K562 (cell line): ENCODE results near the gene OR2B2. TPM values are rescaled to one million over a fixed set of nuclear protein-coding genes. Genes with fewer than 3 reads are reported as not detected.

Experiments
- ARID4B ChIP-seq: sonication (generic); formaldehyde crosslinking; IDR thresholded peaks from 2 replicates; pipeline ENCODE4 v1.8.0; 2022; ENCODE audit warnings: mild to moderate bottlenecking, missing genetic modification reagents
- ELF4 ChIP-seq: fragments of 450-650 bp; formaldehyde crosslinking; IDR thresholded peaks from 2 replicates; pipeline ENCODE4 v1.4.0; 2022; ENCODE audit warnings: missing genetic modification characterization
- HDAC1 ChIP-seq, 2 experiments: fragments of 450-650 bp; IDR thresholded peaks; 2 replicates each; pipeline ENCODE4 v1.6.1; 2016 to 2017; ENCODE audit warnings: inconsistent platforms in 1 of 2, mild to moderate bottlenecking in 1 of 2, moderate library complexity in 1 of 2
- HSF4 ChIP-seq: fragments of 250-450 bp; sonication (Bioruptor Pico); IDR thresholded peaks from 2 replicates; pipeline ENCODE4 v2.1.2; 2022; ENCODE audit warnings: mild to moderate bottlenecking, moderate library complexity, borderline replicate concordance
- MCM2 ChIP-seq: fragments of 450-650 bp; IDR thresholded peaks from 2 replicates; pipeline ENCODE4 v1.6.1; 2017; ENCODE audit warnings: low read depth, mild to moderate bottlenecking
- NFIX ChIP-seq: fragments of 250-450 bp; sonication (Bioruptor Pico); IDR thresholded peaks from 2 replicates; pipeline ENCODE4 v1.4.0; 2020; ENCODE audit warnings: low read depth, mild to moderate bottlenecking, moderate library complexity
- PML ChIP-seq: IDR thresholded peaks from 2 replicates; pipeline ENCODE4 v1.6.1; 2012; ENCODE audit warnings: low read length, inconsistent platforms
- RFX5 ChIP-seq: IDR thresholded peaks from 2 replicates; pipeline ENCODE4 v1.6.1; 2011; ENCODE audit warnings: low read depth, mild to moderate bottlenecking, improper control_type of control experiment, low read length
- ZBTB2 ChIP-seq: fragments of 450-650 bp; IDR thresholded peaks from 2 replicates; pipeline ENCODE4 v1.6.1; 2016; ENCODE audit warnings: antibody characterized with exemption
- ZNF146 ChIP-seq: IDR thresholded peaks from one replicate; pipeline ENCODE4 v1.6.1; 2018; ENCODE audit warnings: missing compliant biosample characterization; ENCODE audit not compliant: unreplicated experiment
- polyA plus RNA-seq, 8 experiments: library from polyadenylated mRNA; depleted of rRNA in 4 of 8; stranded (reverse) in 5 of 8; unstranded in 3 of 8; fragments of >200 nt; fragmentation: Nextera tagmentation in 2 of 8; fragmentation: Illumina TruSeq in 1 of 8; extraction: Ambion mirVana in 2 of 8; extraction: Trizol in 1 of 8; gene quantifications; 2 replicates each; pipeline versions ENCODE4 v1.2.1 to v1.2.3, GENCODE V29; 2011 to 2014; ENCODE audit warnings: inconsistent platforms in 1 of 8, missing spikeins in 1 of 8
- total RNA-seq, 7 experiments: library from RNA; depleted of rRNA in 6 of 7; stranded (reverse); fragments of >200 nt in 6 of 7; fragmentation: Illumina TruSeq in 2 of 7; extraction: Trizol in 2 of 7; gene quantifications; 2 replicates each; pipeline versions ENCODE4 v1.2.1 to v1.2.3, GENCODE V29; 2011 to 2021; ENCODE audit warnings: low replicate concordance in 1 of 7
- TF ChIP-seq, protein P1 (sequence below), 3 experiments: fragments of 200-800 bp in 1 of 3; fragments of 250-450 bp in 1 of 3; fragments of 450-650 bp in 1 of 3; sonication (Bioruptor Pico) in 1 of 3; sonication (Bioruptor generic) in 1 of 3; formaldehyde crosslinking in 1 of 3; IDR thresholded peaks; 2 replicates each; pipeline versions ENCODE4 v1.6.1 to v1.8.0; 2016 to 2022; ENCODE audit warnings: mild to moderate bottlenecking in 2 of 3, missing genetic modification characterization in 2 of 3, missing compliant biosample characterization in 1 of 3, moderate library complexity in 1 of 3
- TF ChIP-seq, protein P2 (sequence below): fragments of 450-650 bp; IDR thresholded peaks from one replicate; pipeline ENCODE4 v1.6.1; 2018; ENCODE audit warnings: mild to moderate bottlenecking, moderate library complexity; ENCODE audit not compliant: partially characterized antibody
- TF ChIP-seq, protein P3 (sequence below): fragments of 250-450 bp; sonication (Bioruptor Pico); IDR thresholded peaks from 2 replicates; pipeline ENCODE4 v1.8.0; 2022; ENCODE audit warnings: moderate library complexity, mild to moderate bottlenecking, inconsistent platforms

OR2B2 gene
- total and polyA plus RNA-seq, 9 of the 15 experiments (the other 6 are each of a cell fraction or from before 2014, with no cell fraction given), result 0.24 TPM; not detected in 8

DNA sequence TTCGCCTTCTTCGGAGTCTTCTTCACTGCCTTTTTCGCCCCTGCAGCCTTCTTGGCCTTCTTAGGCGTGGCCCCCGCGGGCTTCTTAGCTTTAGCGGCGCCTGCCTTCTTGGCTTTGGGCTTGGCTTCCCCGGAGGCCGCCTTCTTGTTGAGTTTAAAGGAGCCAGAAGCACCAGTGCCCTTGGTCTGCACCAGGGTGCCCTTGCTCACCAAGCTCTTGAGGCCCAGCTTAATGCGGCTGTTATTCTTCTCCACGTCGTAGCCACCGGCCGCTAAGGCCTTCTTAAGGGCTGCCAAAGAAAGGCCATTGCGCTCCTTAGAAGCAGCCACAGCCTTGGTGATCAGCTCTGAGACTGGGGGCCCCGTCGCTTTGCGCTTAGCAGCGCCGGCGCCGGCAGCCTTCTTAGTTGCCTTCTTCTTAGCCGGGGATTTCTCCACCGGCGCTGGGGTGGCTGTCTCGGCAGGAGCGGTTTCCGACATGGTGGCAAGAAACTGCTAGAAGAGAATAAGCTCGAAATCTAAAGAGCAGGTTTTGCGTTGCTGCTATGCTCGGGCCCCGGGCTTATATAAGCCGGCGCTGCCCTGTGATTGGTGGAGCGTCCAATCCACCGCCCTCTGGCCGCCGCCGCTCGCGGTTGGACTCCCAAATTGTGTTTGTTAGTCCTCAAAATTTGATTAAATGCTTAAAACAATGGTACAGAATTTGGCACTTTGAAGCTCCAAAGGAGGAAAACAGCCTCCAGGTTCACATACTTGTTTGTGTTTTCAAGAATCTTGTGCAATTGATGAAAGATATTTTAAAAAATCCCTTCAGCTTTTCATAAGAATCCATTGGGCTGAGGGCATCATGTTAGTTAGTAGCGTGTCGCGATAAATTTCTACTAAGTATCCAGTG lies 44.9 kb downstream of the OR2B2 start (continued):
- TF ChIP-seq, protein P1, sequence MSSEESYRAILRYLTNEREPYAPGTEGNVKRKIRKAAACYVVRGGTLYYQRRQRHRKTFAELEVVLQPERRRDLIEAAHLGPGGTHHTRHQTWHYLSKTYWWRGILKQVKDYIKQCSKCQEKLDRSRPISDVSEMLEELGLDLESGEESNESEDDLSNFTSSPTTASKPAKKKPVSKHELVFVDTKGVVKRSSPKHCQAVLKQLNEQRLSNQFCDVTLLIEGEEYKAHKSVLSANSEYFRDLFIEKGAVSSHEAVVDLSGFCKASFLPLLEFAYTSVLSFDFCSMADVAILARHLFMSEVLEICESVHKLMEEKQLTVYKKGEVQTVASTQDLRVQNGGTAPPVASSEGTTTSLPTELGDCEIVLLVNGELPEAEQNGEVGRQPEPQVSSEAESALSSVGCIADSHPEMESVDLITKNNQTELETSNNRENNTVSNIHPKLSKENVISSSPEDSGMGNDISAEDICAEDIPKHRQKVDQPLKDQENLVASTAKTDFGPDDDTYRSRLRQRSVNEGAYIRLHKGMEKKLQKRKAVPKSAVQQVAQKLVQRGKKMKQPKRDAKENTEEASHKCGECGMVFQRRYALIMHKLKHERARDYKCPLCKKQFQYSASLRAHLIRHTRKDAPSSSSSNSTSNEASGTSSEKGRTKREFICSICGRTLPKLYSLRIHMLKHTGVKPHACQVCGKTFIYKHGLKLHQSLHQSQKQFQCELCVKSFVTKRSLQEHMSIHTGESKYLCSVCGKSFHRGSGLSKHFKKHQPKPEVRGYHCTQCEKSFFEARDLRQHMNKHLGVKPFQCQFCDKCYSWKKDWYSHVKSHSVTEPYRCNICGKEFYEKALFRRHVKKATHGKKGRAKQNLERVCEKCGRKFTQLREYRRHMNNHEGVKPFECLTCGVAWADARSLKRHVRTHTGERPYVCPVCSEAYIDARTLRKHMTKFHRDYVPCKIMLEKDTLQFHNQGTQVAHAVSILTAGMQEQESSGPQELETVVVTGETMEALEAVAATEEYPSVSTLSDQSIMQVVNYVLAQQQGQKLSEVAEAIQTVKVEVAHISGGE (CRISPR knock-in tag; IDR thresholded peaks at IDR 0.05), result no peak
- no peak for TF ChIP-seq HDAC1 (IDR thresholded peaks at IDR 0.05)
- no peak for TF ChIP-seq ZNF146
- TF ChIP-seq ZBTB2, result no peak
- TF ChIP-seq, protein P2, sequence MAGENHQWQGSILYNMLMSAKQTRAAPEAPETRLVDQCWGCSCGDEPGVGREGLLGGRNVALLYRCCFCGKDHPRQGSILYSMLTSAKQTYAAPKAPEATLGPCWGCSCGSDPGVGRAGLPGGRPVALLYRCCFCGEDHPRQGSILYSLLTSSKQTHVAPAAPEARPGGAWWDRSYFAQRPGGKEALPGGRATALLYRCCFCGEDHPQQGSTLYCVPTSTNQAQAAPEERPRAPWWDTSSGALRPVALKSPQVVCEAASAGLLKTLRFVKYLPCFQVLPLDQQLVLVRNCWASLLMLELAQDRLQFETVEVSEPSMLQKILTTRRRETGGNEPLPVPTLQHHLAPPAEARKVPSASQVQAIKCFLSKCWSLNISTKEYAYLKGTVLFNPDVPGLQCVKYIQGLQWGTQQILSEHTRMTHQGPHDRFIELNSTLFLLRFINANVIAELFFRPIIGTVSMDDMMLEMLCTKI, result no peak
- no peak for TF ChIP-seq RFX5
- TF ChIP-seq NFIX (CRISPR knock-in tag), result no peak
- TF ChIP-seq, protein P3, sequence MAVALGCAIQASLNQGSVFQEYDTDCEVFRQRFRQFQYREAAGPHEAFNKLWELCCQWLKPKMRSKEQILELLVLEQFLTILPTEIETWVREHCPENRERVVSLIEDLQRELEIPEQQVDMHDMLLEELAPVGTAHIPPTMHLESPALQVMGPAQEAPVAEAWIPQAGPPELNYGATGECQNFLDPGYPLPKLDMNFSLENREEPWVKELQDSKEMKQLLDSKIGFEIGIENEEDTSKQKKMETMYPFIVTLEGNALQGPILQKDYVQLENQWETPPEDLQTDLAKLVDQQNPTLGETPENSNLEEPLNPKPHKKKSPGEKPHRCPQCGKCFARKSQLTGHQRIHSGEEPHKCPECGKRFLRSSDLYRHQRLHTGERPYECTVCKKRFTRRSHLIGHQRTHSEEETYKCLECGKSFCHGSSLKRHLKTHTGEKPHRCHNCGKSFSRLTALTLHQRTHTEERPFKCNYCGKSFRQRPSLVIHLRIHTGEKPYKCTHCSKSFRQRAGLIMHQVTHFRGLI, result no peak
- peak; percentile 49; the same call in 1 of the 2 replicates for TF ChIP-seq ARID4B (CRISPR knock-in tag)
- TF ChIP-seq MCM2, result no peak
- TF ChIP-seq ELF4 (CRISPR knock-in tag), result no peak
- peak; percentile 86; the same call in 1 of the 2 replicates for TF ChIP-seq PML
- no peak for TF ChIP-seq HSF4 (CRISPR knock-in tag)
